IMR-90 (cell line): ENCODE measurements around the gene GJB3. TPM values are rescaled to one million over a fixed set of nuclear protein-coding genes. Genes with fewer than 3 reads are reported as not detected.
A peak's percentile ranks its signal among the peaks of the same experiment; 100 is the strongest.

ENCODE experiments used
- ATAC-seq: fragments of 200-7000 bp; cut with Tn5 transposase; 2 replicates; pipeline ENCODE4 v1.9.1; 2020; ENCODE audit warnings: low read depth, mild to moderate bottlenecking, moderate library complexity
- BruUV-seq: library from RNA; stranded (reverse); fragments of 400-500 nt; replicated peaks from 2 replicates; lab custom pipeline; 2021; lab: Mats Ljungman, UMichigan
- CTCF ChIA-PET: fragments of 300-600 bp; formaldehyde crosslinking; extraction: SDS; loops from one replicate; lab custom pipeline; 2021; ENCODE audit warnings: antibody characterized with exemption; lab: Yijun Ruan, JAX
- POLR2A ChIA-PET: fragments of 300-600 bp; sonication (Branson Sonifier 250); formaldehyde crosslinking; loops from one replicate; lab custom pipeline; 2022; ENCODE audit warnings: antibody characterized with exemption; ENCODE audit not compliant: unreplicated experiment; lab: Charles Lee
- DNase-seq: peaks from one replicate; pipeline ENCODE4 v3.0.0; 2013
- H2AFZ ChIP-seq: replicated peaks from 2 replicates; pipeline ENCODE3; 2013; ENCODE audit warnings: low read length, mild to moderate bottlenecking; ENCODE audit not compliant: poor library complexity
- H2AK5ac ChIP-seq: 2 replicates; pipeline ENCODE4 v1.6.1; 2013; ENCODE audit warnings: low read depth, low read length, inconsistent platforms
- H2AK9ac ChIP-seq: replicated peaks from 2 replicates; pipeline ENCODE3; 2013; ENCODE audit warnings: mild to moderate bottlenecking, low read depth, low read length, moderate library complexity; ENCODE audit not compliant: poor library complexity
- H2BK120ac ChIP-seq: 2 replicates; pipeline ENCODE4 v1.6.1; 2013; ENCODE audit warnings: low read depth, low read length, inconsistent platforms
- H2BK15ac ChIP-seq: 3 replicates; pipeline ENCODE4 v1.6.1; 2013; ENCODE audit warnings: low read depth, low read length, inconsistent platforms
- H2BK20ac ChIP-seq: 2 replicates; pipeline ENCODE4 v1.6.1; 2013; ENCODE audit warnings: low read depth, mild to moderate bottlenecking, inconsistent platforms, low read length, moderate library complexity
- H2BK5ac ChIP-seq: 2 replicates; pipeline ENCODE4 v1.6.1; 2013; ENCODE audit warnings: mild to moderate bottlenecking, low read depth, low read length, inconsistent platforms; ENCODE audit not compliant: poor library complexity, severe bottlenecking
- H3K14ac ChIP-seq: replicated peaks from 2 replicates; pipeline ENCODE4 v1.6.1; 2013; ENCODE audit warnings: low read depth, low read length, inconsistent platforms
- H3K18ac ChIP-seq: 2 replicates; pipeline ENCODE4 v1.6.1; 2013; ENCODE audit warnings: low read depth, low read length, control low read depth
- H3K23ac ChIP-seq: 2 replicates; pipeline ENCODE4 v1.6.1; 2013; ENCODE audit warnings: low read depth, low read length, inconsistent platforms
- H3K27ac ChIP-seq: 2 replicates; pipeline ENCODE4 v1.5.1; 2013; ENCODE audit warnings: mild to moderate bottlenecking, control low read depth, low read length; ENCODE audit not compliant: insufficient read depth
- H3K27me3 ChIP-seq: 2 replicates; pipeline ENCODE4 v1.6.1; 2013; ENCODE audit warnings: low read length; ENCODE audit not compliant: control insufficient read depth, insufficient read depth
- H3K36me3 ChIP-seq: 2 replicates; pipeline ENCODE4 v1.6.1; 2013; ENCODE audit warnings: low read length, mixed read lengths; ENCODE audit not compliant: control insufficient read depth, insufficient read depth
- H3K4ac ChIP-seq: 2 replicates; pipeline ENCODE4 v1.6.1; 2013; ENCODE audit warnings: low read depth, low read length, inconsistent platforms
- H3K4me1 ChIP-seq: 2 replicates; pipeline ENCODE4 v1.6.1; 2013; ENCODE audit warnings: low read length, mixed read lengths; ENCODE audit not compliant: control insufficient read depth, insufficient read depth
- H3K4me2 ChIP-seq: 2 replicates; pipeline ENCODE4 v1.6.1; 2013; ENCODE audit warnings: low read depth, mild to moderate bottlenecking, control low read depth, low read length, moderate library complexity
- H3K4me3 ChIP-seq: 2 replicates; pipeline ENCODE4 v1.5.1; 2013; ENCODE audit warnings: low read depth, mild to moderate bottlenecking, control low read depth, low read length, moderate library complexity; ENCODE audit not compliant: insufficient read depth
- H3K56ac ChIP-seq: 2 replicates; pipeline ENCODE4 v1.6.1; 2013; ENCODE audit warnings: low read length, inconsistent platforms; ENCODE audit not compliant: insufficient read depth; ENCODE audit errors: extremely low read depth
- H3K79me1 ChIP-seq, 2 experiments: 2 replicates each; pipeline ENCODE4 v1.6.1; 2013; ENCODE audit warnings: low read length in 2 of 2, inconsistent platforms in 1 of 2, low read depth in 1 of 2
- H3K9ac ChIP-seq: 2 replicates; pipeline ENCODE4 v1.6.1; 2013; ENCODE audit warnings: low read depth, low read length, control low read depth
- H3K9me1 ChIP-seq: 2 replicates; pipeline ENCODE4 v1.6.1; 2013; ENCODE audit warnings: low read length, inconsistent platforms; ENCODE audit not compliant: insufficient read depth
- H3K9me3 ChIP-seq: 2 replicates; pipeline ENCODE4 v1.6.1; 2013; ENCODE audit warnings: low read length; ENCODE audit not compliant: control insufficient read depth, insufficient read depth
- H4K20me1 ChIP-seq: 2 replicates; pipeline ENCODE4 v1.6.1; 2013; ENCODE audit warnings: low read length, inconsistent platforms; ENCODE audit not compliant: insufficient read depth
- H4K5ac ChIP-seq: 2 replicates; pipeline ENCODE4 v1.6.1; 2013; ENCODE audit warnings: mild to moderate bottlenecking, low read depth, low read length, control low read depth
- H4K8ac ChIP-seq, 2 experiments: 2 replicates each; pipeline ENCODE4 v1.6.1; 2013; ENCODE audit warnings: low read depth in 2 of 2, low read length in 2 of 2, control low read depth in 1 of 2, inconsistent platforms in 1 of 2
- H4K91ac ChIP-seq: 2 replicates; pipeline ENCODE4 v1.6.1; 2013; ENCODE audit warnings: low read depth, low read length, inconsistent platforms; ENCODE audit not compliant: insufficient read depth
- CTCF ChIP-seq: conservative IDR thresholded peaks from 2 replicates; pipeline ENCODE4 v1.5.1; 2012; ENCODE audit warnings: mild to moderate bottlenecking, low read depth, low read length, improper control_type of control experiment
- NFE2L2 ChIP-seq: fragments of 150-350 bp; IDR thresholded peaks from 2 replicates; pipeline ENCODE4 v1.6.1; 2016; ENCODE audit warnings: low read depth, mild to moderate bottlenecking, low read length
- RAD21 ChIP-seq: IDR thresholded peaks from 2 replicates; pipeline ENCODE4 v1.6.1; 2012; ENCODE audit warnings: low read length, improper control_type of control experiment
- WGBS, 2 experiments: methylation state at CpG; one replicate each; pipeline versions ENCODE4 v1.1.5 to v1.1.7; 2013; ENCODE audit warnings: missing lambda C conversion rate in 2 of 2; ENCODE audit not compliant: insufficient read length in 1 of 2; ENCODE audit errors: extremely low coverage in 2 of 2; 5-methylcytosine and 5-hydroxymethylcytosine counted together
- dilution Hi-C: fragments of 300-500 bp; cut with HindIII; formaldehyde crosslinking; loops from one replicate; pipeline ENCODE4 v1.14.3; 2018; ENCODE audit warnings: low sequenced_read_pairs; ENCODE audit not compliant: unreplicated experiment
- in situ Hi-C: fragments of 300-500 bp; cut with MboI; formaldehyde crosslinking; loops from 3 replicates; pipeline ENCODE4 v1.14.3; 2019; ENCODE audit warnings: low sequenced_read_pairs, inconsistent platforms, mixed read lengths
- intact Hi-C: fragments of 100-400 bp; cut with micrococcal nuclease; formaldehyde crosslinking; loops from 2 replicates; pipeline ENCODE4 v1.10.0; 2022
- polyA plus RNA-seq, 3 experiments: library from polyadenylated mRNA; depleted of rRNA; stranded (reverse); fragments of >200 nt; gene quantifications; 2 replicates each; pipeline ENCODE4 v1.2.3, GENCODE V29; 2012; ENCODE audit warnings: low replicate concordance in 1 of 3
- total RNA-seq: library from RNA; depleted of rRNA; stranded (reverse); fragments of >200 nt; gene quantifications from 2 replicates; pipeline ENCODE4 v1.2.3, GENCODE V29; 2012

The GJB3 gene
- total and polyA plus RNA-seq, 2 of the 4 experiments (the other 2 are of a cell fraction): not detected

GRCh38 chr1:34785875-34786470 lies 5.0 kb downstream of the GJB3 start:
- no peaks in the 10 kb centered on the region; the same call in 1 of the 2 replicates for H4K20me1 ChIP-seq
- BruUV-seq: no TSS peak
- no peak overlapping the region for H2BK120ac ChIP-seq
- H2BK20ac ChIP-seq: no peak overlapping the region
- H3K27me3 ChIP-seq: peaks cover 18% of the 10 kb centered on the region
- no peak overlapping the region for H3K4me3 ChIP-seq
- no peak overlapping the region for H3K27ac ChIP-seq
- H3K18ac ChIP-seq: no peak overlapping the region
- WGBS, 2 experiments: no CpG with 5 or more reads among the region's 4 CpGs
- ChIA-PET POLR2A (no interaction called here), CTCF (interaction anchor here (0.5 to 1.1 kb wide), 7 partner anchors 13 to 430 kb away, joined by 3 to 6 read pairs (median 3); partner anchors contain the start of gene SMIM12)
- ATAC-seq (no peak), DNase-seq (no peak)
- no peaks in the 10 kb centered on the region for H3K36me3 ChIP-seq
- intact Hi-C loops: loop anchor here (1.0 to 5.0 kb wide), 4 partner anchors 66 to 391 kb away; no protein-coding TSS in a partner anchor
- in situ Hi-C loops: no loop called here
- H4K5ac ChIP-seq: no peak overlapping the region
- peak overlapping the region; percentile 87 for H2AFZ ChIP-seq
- H2AK9ac ChIP-seq: peak overlapping the region; percentile 93
- no peak overlapping the region for H4K8ac ChIP-seq
- H3K14ac ChIP-seq: no peak overlapping the region
- no peak overlapping the region for H3K23ac ChIP-seq
- no peak overlapping the region for H2BK5ac ChIP-seq
- no peak overlapping the region for H3K4me2 ChIP-seq
- no peaks in the 10 kb centered on the region for H3K79me1 ChIP-seq
- no peak overlapping the region for H3K4ac ChIP-seq
- peaks cover 4% of the 10 kb centered on the region; the same call in 1 of the 2 replicates for H3K9me1 ChIP-seq
- H3K9me3 ChIP-seq: peaks cover 6% of the 10 kb centered on the region
- no peak overlapping the region for H3K9ac ChIP-seq
- no peak overlapping the region for H2AK5ac ChIP-seq
- H3K56ac ChIP-seq: no peak overlapping the region
- no peak for TF ChIP-seq CTCF
- no peak for TF ChIP-seq RAD21
- TF ChIP-seq NFE2L2: no peak
- dilution Hi-C loops: no loop called here
- H3K4me1 ChIP-seq: peaks cover 7% of the 10 kb centered on the region; the same call in 1 of the 2 replicates
- H2BK15ac ChIP-seq: no peak overlapping the region
- H4K91ac ChIP-seq: no peak overlapping the region
